ENCODE data around the gene TFB1M.
A peak's percentile ranks its signal among the peaks of the same experiment; 100 is the strongest.
"Not testable (repeated sequence)": the region's sequence is repeated elsewhere in the genome, so short reads cannot be mapped to it uniquely, and the experiment has no call there.

The TFB1M gene

DNA sequence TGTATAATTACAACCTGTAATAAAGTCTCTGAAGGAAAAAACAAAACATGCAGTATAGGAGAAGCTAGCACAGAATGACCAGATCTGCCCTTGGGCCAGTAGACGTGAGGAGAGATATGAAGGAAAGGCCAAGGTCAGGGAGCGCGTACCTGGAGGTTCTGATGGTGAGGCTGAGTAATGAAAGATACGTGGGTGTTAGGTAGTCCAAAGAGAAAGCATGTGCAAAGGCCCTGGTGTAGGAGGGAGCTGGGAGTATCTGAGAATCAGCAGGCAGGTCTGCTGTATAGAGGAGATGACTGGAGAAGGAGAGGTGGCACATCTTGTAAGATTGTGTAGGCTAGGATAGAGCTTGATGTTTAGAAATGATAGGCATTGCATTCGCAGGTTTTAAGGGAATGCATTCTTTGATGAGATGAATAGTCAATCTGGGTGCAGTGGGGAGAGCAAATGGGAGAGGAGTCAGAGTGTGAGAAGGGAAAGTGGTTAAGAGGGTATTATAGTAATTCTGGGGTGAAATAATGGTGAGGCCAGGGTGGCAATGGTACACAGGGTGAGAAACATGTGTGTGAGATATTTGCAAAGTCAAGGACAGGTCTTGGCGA, 15.9 kb upstream of the TFB1M start:
- no peak for DNase-seq (ENCODE audit: low read depth, low spot score)

DNA sequence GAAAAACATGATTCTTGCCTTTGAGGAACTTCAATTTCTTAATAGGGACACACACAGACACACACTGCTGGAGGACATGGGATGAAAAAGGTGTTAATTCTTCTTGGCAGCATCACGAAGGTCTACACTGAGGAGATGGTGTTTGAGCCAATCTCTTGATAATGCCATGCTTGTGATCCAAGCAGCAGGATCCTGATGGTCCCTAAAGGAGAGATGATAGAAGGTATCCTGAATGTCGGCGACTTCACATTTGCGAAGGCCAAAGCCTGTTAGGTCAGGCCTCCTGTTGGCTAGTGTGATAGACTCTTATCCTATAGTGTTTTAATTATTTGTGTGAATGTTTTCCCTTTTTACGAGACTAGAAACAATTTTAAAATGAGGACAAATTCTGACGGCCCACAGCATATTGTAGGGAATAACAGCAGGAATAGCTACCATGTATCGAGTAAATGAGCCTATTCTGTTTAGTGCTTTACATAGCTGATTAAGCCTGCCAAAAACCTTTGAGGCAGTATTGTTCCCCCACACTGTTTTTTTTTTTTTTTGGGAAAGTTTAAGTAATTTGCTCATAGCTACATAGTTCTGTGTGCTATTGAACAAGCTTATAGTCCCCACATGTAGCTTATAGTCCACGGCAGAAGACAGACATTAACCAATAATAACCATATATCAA, 15.3 kb upstream of the TFB1M start:
- no peak for DNase-seq (ENCODE audit: low read depth, low spot score)

DNA sequence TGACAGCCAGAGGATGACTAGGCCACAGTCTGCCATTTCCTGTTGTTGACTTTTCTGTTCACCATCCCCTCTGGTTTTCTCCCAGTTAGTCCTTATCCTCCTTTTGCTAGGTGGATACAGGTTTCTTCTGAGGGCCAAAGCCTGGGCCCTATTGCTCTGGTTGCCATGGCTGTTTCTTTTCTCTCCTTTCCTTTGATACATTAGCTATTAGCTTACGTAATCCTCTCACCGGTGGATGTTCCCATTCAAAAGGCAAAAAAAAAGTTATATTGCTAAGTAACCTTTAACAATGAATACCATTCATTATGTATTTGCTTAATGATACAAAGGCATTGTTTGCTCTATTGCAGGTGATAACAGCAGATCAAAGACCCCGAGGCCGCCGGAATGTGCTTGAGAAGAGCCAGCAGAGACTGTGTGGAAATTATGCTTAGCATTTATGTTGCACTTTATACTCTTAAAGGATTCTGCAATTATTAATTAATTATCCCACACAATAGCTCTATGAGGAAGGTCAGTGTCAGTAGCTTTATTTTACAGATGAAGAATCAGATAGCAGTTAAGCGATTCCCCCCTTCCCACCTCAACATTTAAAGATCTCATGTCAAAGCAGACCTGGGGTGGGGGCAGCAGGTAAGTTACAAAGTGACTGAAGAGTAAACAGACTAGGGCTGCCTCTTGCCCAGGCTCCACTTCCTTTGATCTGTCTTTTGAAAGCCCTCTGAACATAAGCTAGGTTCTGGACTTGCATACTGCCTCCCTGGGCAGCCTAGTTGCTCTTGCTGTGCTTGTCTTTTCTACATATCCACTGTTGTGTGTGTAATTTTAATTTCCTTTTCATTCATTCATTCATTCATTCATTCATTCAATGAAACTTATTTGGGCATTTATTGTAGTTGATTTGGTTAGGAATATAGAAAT, 14.5 kb upstream of the TFB1M start:
- DNase-seq (ENCODE audit: low read depth, low spot score), result no peak

DNA sequence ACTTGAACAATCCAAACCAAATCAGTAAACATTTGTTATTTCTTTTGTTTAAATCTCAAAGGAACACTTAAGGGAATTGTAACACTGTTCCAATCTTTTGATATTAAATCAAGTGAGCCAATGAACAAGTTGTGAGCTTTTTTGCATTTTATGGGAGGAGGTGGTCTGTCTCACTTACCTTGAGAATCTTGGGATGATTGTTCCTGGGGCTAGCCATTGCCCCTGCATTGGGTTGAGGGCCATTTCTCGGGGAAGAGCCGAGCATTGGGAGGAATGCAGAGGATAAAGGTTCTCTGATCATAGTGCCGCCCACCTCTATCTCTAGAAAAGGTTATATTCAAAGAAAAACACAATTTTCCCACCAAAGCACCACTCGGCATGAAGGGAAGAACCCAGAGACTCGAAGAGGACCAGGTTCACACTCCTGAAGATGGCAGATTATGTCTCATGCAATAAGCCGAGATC, 13.8 kb upstream of the TFB1M start:
- DNase-seq (ENCODE audit: low read depth, low spot score), result no peak

DNA sequence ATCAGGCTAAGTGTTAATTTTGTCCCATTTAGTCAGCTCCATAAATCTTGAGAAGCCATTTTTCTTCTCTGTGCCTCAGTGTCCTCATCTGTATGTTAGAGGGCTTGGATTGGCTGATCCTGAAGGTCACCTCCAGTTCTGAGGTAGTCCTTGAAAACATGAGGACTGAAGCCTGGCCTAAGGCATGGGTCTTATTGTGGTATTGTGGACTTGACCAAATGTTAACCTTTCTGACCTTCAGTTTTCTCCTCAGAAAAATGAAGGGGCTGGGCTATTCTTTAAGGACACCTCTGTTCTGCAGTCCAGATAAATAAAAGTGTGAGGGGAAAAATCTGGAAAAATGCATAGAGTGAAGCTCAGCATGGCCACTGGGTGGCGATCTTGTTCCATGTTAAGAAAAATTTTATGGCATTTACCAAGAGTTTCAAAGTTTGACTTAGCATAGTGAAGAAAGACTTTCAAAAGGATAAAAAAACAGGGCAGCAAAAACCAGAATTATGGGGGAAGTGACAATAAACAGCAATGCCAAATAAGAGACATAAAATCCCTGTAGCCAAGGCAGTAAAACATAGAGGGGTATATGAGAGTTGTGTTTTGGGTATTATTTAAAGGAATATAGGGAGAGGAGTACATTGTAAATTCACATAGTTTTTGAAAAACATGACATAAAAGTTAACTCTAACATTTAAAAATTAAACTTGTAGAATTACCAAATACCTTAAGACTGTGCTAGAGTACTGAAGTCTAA, 13.2 kb upstream of the TFB1M start:
- peak; percentile 83 for DNase-seq (ENCODE audit: low read depth, low spot score)

DNA sequence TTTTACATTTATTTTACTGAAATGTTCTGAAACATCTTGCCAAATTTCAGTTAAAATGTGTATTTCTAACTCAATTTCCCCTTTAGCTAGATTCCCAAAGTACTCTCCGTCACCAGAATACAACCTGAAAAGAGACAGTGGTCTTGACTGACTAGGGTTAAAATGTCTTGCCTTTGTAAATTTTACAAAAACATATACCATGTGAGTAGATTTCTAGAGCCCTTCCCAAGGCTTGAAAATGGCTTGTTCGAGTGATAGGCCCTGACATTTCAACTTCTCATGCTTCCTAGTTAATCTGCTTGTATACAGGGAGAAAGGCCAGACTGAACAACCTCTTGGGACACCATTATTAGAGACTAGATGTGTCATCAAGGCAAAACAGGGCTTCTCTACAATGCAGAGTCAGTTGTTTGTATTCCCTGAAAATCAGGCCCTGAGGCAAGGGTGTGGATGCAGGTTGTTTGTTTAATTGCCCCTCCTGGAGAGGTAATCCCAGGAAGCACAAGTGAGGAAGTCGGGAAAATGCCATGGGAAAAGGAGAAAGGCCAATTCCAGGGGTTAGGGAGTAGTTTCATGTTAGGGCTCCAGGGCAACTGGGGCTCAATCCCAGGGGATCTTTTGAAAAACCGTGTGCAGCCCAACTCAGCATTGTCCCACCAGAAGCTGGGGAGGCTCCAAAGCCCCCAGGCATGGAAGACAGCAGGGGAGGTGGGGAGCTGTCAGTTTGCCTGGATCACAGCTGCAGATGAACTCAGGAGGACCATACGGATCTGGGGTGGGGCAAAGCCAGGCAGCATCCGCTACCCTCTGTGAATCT, 11.6 kb upstream of the TFB1M start:
- no peak for DNase-seq (ENCODE audit: low read depth, low spot score)

DNA sequence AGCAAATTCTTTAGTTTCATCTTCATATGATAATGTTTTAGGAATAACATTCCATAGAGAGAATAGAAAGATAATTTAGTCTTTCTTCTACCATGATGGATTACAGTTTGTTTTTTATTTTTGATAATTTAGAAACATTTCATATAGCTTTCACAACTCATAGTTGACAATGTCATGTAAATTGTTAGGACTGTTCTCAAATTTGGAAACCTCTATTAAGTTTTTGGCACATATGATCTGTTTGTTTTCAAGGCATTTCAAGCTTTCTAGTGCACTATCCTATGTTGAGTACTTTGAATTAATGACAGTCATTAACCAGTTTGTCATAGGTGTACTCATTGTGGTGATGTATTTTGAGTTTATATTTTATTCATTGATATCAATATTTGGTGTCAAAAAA, 10.7 kb upstream of the TFB1M start:
- DNase-seq (ENCODE audit: low read depth, low spot score), result no peak

DNA sequence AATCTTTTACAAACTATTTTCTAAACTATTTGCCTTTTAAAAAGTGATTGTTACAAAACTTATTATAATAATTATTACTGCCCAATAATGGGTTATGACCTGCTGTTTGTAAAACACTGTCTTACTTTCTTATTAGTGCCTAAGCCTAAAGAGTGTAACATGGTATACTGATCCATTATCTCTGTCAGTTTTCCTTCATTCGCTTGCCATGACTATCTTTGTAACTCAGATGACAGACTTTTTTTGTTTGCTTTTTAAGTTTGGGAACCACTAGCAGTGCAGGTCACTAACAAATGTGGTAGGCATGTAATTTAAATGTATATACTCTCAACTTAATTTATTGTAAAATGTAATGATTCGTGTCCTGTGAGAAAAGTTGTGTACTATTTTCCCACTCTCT, 9.9 kb upstream of the TFB1M start:
- DNase-seq (ENCODE audit: low read depth, low spot score), result no peak

DNA sequence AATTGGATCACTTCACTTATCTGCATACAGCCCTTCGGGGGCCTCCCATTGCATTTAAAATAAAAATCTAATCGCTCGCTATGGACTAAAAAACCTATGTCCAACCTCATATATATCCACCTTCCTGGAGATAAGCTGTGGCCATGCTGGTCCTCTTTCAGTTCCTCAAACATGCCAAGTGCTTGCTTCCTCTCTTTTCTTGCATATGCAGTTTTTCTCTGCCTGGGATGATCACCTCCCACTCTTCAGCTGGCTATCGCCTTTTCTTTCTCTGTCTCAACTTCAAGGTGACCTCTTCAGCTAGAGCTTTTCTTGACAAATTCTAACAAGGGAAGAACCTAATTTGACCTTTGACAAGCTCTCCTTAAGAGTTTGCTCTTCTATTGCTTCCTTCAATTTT, 5.6 kb upstream of the TFB1M start:
- DNase-seq (ENCODE audit: low read depth, low spot score), result no peak

DNA sequence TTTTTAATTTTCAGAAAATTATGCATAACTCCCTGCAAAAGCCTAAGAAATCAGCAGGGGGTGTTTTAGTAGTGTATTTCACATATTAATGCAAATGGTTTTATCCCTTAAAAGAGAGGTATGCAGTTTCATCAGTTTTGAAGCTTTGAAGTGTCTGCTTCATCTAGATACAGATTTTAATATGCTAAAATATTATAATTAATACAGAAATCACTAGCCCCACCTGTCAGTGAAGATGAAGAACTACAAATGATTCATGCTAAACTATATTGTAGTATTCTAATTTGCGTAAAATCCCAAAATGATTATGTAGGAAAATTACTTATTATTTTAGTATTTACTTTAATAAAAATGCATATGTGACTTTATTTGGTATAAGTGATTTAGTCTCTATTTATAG, 2.9 kb upstream of the TFB1M start:
- no peak for DNase-seq (ENCODE audit: low read depth, low spot score)

DNA sequence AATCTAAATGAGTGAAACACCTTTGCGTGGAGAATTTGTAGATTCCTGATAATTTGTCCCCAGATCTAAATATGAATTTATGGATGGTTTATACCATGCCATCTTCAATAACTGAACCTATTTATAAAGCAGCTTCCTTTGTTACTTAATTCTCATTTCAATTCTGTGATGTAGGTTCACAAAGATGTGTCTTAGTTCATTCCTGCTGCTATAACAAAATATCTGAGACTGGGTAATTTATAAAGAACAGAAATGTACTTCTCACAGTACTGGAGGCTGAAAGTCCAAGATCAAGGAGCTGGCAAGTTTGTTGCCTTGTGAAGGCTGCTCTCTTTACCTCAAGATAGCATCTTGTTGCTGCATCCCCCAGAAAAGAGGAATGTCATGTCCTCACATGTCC, 2.1 kb upstream of the TFB1M start:
- no peak for DNase-seq (ENCODE audit: low read depth, low spot score)

DNA sequence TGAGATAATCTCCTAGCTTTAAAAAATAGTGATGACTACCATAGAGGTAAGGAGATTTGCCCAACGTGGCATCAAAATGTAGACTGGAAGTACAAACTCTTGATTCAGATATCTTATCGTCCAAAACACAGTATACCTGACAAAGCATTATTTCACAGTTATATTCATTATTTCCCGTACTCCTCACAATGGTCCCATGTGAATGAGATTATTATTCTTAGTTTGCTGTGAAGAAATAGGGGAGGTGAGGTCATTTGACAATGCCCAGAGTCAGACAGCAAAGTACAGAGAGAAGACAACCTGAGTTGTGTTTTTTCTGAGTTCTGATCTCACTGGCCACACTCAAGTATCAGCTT, 1.2 kb upstream of the TFB1M start:
- no peak for DNase-seq (ENCODE audit: low read depth, low spot score)

DNA sequence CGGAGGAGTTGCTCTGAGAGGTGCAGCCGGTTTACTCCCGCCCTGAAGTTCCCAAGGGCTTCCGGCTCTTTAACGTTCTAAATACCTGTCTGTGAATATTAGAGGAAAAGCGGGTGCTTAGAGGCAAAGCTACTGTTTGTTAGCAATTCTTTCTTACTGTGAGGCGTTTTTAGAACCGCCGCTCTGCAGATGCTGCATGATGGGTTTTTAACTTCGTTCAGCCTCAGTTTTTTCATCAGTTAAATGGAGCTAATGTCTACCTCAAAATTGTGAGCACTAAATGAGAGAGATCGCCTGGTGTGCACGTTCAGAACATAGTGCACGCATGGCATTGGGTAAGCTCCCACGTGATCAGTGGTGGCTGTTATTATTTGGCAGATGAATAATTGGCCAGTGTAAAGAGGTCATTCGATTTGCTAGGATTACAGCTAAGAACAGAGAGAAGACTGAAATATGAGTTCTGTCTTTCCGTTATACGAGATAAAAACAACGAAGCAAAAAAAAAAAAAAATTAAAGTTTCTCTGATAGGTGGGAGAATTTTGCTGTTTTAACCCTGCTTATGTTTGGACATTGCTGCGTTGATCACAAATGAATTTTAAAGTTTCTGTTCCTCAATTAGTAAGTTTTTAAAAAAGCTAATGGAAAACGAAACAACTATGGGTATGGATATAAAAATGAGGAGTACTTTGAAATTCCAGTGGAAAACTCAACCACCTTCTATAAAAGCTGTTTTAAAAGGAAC, 660 bp upstream of the TFB1M start:
- DNase-seq (ENCODE audit: low read depth, low spot score), result no peak

DNA sequence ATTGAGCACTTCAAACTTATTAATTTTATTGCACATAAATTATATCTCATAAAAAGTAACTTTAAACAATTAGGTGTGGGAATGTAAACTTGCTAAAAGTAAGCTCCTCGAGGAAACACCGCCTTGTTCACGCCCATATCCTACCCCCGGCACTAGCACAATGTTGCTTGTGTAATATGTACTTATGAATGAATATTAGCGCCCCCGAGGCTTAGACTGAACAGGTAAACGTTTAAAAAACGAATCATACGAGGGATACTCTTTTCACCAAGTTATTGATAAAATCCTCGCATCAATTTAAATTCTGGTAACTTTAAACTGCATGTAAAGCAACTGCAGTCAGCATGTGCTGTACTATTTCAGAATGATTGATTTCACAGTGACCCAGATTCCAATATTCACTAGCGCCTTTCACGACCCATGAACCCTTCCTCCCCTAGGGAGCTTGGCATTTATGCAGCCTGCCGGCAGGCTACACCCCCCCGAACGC, 637 bp downstream of the TFB1M start:
- DNase-seq (ENCODE audit: low read depth, low spot score), result no peak

DNA sequence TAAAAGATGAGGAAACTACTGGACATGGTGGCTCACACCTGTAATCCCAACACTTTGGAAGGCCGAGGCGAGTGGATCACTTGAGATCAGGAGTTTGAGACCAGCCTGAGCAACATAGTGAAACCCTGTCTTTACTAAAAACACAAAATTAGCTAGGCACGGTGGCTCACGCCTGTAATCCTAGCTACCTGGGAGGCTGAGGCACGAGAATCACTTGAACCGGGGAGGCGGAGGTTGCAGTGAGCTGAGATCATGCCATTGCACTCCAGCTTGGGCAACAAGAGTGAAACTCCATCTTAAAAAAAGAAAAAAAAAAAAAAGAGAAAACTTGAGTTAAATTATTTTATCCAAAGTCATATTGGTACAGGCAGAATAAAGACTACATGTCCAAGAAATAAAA, 1.3 kb downstream of the TFB1M start:
- not testable (repeated sequence) for DNase-seq (ENCODE audit: low read depth, low spot score)

DNA sequence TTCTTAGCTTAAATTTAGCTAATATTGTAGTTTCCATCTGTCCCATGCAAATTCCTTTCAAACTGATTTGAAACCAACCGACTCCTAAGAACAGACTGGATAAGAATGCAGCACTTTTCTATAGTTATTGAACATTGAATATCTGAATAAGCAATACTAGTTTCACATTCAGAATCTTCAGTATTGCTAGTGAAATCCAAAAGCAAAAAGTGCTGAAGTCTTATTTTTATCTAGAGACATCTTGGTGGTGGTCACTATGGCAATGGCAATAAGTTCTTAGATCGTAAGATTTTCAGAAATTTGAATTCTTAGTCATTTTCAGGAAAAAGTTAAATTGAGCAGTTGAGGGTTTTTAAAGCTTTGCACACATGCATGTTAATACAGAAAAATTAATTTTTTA, 2.7 kb downstream of the TFB1M start:
- DNase-seq (ENCODE audit: low read depth, low spot score), result no peak

DNA sequence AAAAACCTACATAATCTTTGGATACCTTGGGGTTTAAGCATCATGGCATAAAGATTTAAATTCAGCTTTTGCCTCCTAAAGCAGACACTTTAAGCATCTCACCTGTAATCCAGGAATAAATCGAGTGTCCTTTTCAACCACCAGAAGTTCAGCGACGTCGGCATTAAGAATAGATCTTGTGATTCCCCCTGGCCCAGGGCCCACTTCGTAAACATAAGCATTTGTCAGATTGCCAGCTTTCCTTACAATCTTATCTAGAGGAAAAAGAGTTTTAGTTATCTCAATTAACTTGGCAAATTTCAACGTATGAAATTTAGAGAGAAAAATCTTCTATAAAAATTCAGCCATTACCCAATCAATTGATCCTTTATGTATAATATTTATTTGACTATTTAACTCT, 3.2 kb downstream of the TFB1M start:
- DNase-seq (ENCODE audit: low read depth, low spot score), result no peak

DNA sequence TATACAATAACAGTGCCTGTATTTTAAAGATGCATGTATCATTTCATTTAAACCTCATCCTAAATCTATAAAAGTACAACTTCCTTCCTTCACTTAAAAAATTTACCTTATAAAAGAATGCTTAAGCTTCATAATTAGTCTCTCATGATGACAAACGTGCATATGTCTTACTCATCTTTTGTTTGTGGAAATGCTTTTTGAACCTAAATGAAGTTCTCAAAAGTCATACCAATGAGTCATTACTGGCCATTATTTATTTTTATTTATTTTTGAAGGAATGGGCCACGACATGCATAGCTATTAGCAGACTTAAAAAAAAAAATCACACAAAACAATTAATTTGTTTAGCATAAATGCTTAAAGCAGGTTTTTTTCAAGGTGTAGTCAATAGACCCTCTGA, 3.7 kb downstream of the TFB1M start:
- DNase-seq (ENCODE audit: low read depth, low spot score), result no peak

DNA sequence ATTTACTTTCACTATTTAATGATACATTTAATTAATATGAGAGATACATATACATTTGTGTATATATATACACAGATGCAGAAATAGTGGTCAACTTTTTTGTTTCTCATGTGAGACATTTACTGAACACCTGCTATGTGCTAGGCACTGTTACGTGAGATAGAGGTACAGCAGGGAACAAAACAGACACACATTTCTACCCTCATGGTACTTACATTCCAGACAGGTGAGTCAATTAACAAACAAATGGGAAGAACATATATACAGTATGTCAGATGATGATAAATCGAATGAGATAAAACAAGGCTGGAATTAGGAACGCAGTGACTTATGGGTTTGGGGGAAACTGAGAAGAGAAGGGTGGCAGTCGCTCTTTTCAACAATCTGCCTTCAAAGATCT, 5.1 kb downstream of the TFB1M start:
- no peak for DNase-seq (ENCODE audit: low read depth, low spot score)

DNA sequence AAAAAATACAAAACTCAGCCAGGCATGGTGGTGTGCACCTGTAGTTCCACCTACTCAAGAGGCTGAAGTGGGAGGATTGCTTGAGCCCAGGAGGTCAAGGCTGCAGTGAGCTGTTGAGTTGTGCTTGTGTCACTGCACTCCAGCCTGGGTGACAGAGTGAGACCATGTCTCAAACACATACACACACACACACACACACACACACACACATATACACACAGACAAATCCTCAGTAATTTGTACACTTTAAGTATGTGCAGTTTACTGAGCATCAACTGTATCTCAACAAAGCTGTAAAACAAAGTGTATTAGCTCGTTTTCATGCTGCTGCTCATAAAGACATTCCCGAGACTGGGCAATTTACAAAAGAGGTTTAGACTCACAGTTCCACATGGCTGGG, 7.3 kb downstream of the TFB1M start:
- DNase-seq (ENCODE audit: low read depth, low spot score), result no peak
